ENCODE data around the gene CYB561D1. TPM values are rescaled to one million over a fixed set of nuclear protein-coding genes. Genes with fewer than 3 reads are reported as not detected.
A peak's percentile ranks its signal among the peaks of the same experiment; 100 is the strongest.

The CYB561D1 gene
- total and polyA plus RNA-seq, 2 of the 13 experiments (the other 11 are each of a cell fraction or from before 2014, with no cell fraction given): 3.9 to 4.1 TPM

DNA sequence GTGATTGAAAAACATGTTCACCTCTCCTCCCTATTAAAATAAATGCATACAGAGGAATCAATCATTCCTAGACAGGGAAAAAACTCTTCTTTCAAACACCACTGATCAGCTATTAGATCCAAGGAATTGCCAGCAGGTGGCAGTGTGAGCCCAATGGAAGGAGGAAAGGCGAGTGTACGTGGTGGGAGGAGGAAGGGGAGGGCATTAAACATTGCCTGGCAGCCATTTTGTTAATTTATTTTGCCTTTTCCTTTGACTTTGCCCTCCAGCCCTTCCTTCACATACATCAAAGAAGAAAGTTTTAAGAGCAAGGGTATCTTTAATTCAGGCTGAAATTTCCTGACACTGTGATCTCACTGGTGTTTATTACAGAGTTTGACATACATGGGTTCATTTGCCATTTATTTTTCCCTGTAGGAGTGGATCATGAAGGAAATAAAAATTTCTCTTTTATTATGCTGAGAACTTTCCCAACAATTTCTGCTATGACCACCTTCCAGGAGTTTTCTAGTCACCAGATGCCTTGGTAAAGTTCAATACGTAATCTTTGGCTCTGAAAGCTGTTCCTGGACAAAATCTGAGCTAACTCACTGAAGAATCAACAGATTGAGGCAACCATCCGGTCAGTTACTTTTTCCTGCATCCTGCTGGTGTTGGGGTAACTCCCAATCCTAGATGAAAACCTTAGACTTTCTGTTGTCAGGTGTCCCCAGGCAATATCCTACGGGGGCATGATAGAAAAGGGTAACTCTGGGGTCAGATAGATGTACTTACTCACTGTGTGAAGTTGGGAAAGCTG lies 52.6 kb downstream of the CYB561D1 start (continued):
- TF ChIP-seq ZNF431 (CRISPR knock-in tag; IDR thresholded peaks at IDR 0.05; ENCODE audit: borderline replicate concordance, low read depth) (no peak), SOX13 (IDR thresholded peaks at IDR 0.05) (no peak), SOX13 (CRISPR knock-in tag; conservative IDR thresholded peaks at IDR 0.05 in 1 of 2, IDR thresholded peaks at IDR 0.05 in 1 of 2) (peak in 1 of 2 experiments; percentile 23; a peak in 1 of 4 replicates), MIER3 (CRISPR knock-in tag; IDR thresholded peaks at IDR 0.05; ENCODE audit: borderline replicate concordance) (peak; percentile 72; the same call in 1 of the 2 replicates), PRMT3 (CRISPR knock-in tag; IDR thresholded peaks at IDR 0.05; ENCODE audit: borderline replicate concordance, low read depth) (no peak), WIZ (CRISPR knock-in tag; IDR thresholded peaks at IDR 0.05) (no peak), FOSL1 (CRISPR knock-in tag; IDR thresholded peaks at IDR 0.05; ENCODE audit: borderline replicate concordance) (no peak), MIXL1 (CRISPR knock-in tag; IDR thresholded peaks at IDR 0.05) (peak; percentile 64; the same call in 1 of the 2 replicates), SMC3 (IDR thresholded peaks at IDR 0.05; ENCODE audit: low read length) (peak; percentile 89), ZNF572 (CRISPR knock-in tag; IDR thresholded peaks at IDR 0.05) (no peak), FOXA3 (CRISPR knock-in tag; IDR thresholded peaks at IDR 0.05) (no peak)
- TF ChIP-seq, protein P1, sequence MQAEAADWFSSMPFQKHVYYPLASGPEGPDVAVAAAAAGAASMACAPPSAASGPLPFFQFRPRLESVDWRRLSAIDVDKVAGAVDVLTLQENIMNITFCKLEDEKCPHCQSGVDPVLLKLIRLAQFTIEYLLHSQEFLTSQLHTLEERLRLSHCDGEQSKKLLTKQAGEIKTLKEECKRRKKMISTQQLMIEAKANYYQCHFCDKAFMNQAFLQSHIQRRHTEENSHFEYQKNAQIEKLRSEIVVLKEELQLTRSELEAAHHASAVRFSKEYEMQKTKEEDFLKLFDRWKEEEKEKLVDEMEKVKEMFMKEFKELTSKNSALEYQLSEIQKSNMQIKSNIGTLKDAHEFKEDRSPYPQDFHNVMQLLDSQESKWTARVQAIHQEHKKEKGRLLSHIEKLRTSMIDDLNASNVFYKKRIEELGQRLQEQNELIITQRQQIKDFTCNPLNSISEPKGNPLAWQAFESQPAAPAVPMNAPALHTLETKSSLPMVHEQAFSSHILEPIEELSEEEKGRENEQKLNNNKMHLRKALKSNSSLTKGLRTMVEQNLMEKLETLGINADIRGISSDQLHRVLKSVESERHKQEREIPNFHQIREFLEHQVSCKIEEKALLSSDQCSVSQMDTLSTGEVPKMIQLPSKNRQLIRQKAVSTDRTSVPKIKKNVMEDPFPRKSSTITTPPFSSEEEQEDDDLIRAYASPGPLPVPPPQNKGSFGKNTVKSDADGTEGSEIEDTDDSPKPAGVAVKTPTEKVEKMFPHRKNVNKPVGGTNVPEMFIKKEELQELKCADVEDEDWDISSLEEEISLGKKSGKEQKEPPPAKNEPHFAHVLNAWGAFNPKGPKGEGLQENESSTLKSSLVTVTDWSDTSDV (CRISPR knock-in tag; IDR thresholded peaks at IDR 0.05): no peak
- TF ChIP-seq, protein P2, sequence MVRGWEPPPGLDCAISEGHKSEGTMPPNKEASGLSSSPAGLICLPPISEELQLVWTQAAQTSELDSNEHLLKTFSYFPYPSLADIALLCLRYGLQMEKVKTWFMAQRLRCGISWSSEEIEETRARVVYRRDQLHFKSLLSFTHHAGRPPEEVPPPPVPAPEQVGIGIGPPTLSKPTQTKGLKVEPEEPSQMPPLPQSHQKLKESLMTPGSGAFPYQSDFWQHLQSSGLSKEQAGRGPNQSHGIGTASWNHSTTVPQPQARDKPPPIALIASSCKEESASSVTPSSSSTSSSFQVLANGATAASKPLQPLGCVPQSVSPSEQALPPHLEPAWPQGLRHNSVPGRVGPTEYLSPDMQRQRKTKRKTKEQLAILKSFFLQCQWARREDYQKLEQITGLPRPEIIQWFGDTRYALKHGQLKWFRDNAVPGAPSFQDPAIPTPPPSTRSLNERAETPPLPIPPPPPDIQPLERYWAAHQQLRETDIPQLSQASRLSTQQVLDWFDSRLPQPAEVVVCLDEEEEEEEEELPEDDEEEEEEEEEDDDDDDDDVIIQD (CRISPR knock-in tag; IDR thresholded peaks at IDR 0.05; ENCODE audit: low read depth): peak; percentile 76; the same call in 1 of the 2 replicates
- TF ChIP-seq, protein P3, sequence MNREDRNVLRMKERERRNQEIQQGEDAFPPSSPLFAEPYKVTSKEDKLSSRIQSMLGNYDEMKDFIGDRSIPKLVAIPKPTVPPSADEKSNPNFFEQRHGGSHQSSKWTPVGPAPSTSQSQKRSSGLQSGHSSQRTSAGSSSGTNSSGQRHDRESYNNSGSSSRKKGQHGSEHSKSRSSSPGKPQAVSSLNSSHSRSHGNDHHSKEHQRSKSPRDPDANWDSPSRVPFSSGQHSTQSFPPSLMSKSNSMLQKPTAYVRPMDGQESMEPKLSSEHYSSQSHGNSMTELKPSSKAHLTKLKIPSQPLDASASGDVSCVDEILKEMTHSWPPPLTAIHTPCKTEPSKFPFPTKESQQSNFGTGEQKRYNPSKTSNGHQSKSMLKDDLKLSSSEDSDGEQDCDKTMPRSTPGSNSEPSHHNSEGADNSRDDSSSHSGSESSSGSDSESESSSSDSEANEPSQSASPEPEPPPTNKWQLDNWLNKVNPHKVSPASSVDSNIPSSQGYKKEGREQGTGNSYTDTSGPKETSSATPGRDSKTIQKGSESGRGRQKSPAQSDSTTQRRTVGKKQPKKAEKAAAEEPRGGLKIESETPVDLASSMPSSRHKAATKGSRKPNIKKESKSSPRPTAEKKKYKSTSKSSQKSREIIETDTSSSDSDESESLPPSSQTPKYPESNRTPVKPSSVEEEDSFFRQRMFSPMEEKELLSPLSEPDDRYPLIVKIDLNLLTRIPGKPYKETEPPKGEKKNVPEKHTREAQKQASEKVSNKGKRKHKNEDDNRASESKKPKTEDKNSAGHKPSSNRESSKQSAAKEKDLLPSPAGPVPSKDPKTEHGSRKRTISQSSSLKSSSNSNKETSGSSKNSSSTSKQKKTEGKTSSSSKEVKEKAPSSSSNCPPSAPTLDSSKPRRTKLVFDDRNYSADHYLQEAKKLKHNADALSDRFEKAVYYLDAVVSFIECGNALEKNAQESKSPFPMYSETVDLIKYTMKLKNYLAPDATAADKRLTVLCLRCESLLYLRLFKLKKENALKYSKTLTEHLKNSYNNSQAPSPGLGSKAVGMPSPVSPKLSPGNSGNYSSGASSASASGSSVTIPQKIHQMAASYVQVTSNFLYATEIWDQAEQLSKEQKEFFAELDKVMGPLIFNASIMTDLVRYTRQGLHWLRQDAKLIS (CRISPR knock-in tag; IDR thresholded peaks at IDR 0.05): no peak
- TF ChIP-seq, protein P4, sequence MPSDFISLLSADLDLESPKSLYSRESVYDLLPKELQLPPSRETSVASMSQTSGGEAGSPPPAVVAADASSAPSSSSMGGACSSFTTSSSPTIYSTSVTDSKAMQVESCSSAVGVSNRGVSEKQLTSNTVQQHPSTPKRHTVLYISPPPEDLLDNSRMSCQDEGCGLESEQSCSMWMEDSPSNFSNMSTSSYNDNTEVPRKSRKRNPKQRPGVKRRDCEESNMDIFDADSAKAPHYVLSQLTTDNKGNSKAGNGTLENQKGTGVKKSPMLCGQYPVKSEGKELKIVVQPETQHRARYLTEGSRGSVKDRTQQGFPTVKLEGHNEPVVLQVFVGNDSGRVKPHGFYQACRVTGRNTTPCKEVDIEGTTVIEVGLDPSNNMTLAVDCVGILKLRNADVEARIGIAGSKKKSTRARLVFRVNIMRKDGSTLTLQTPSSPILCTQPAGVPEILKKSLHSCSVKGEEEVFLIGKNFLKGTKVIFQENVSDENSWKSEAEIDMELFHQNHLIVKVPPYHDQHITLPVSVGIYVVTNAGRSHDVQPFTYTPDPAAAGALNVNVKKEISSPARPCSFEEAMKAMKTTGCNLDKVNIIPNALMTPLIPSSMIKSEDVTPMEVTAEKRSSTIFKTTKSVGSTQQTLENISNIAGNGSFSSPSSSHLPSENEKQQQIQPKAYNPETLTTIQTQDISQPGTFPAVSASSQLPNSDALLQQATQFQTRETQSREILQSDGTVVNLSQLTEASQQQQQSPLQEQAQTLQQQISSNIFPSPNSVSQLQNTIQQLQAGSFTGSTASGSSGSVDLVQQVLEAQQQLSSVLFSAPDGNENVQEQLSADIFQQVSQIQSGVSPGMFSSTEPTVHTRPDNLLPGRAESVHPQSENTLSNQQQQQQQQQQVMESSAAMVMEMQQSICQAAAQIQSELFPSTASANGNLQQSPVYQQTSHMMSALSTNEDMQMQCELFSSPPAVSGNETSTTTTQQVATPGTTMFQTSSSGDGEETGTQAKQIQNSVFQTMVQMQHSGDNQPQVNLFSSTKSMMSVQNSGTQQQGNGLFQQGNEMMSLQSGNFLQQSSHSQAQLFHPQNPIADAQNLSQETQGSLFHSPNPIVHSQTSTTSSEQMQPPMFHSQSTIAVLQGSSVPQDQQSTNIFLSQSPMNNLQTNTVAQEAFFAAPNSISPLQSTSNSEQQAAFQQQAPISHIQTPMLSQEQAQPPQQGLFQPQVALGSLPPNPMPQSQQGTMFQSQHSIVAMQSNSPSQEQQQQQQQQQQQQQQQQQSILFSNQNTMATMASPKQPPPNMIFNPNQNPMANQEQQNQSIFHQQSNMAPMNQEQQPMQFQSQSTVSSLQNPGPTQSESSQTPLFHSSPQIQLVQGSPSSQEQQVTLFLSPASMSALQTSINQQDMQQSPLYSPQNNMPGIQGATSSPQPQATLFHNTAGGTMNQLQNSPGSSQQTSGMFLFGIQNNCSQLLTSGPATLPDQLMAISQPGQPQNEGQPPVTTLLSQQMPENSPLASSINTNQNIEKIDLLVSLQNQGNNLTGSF (CRISPR knock-in tag; IDR thresholded peaks at IDR 0.05): no peak
